ENCODE measurements around the gene ADGRA1. TPM values are rescaled to one million over a fixed set of nuclear protein-coding genes. Genes with fewer than 3 reads are reported as not detected.
A peak's percentile ranks its signal among the peaks of the same experiment; 100 is the strongest.

ADGRA1 gene
- polyA plus RNA-seq, 3 donors, result not detected

GRCh38 chr10:133069033-133069525, 18.6 kb upstream of the ADGRA1 start:
- no peaks in the 10 kb centered on the region for H3K36me3 Mint-ChIP-seq
- no peak overlapping the region for H3K4me2 ChIP-seq (replicated peaks; ENCODE audit: extremely low read depth, low read length, poor library complexity, severe bottlenecking)
- H3K27ac ChIP-seq (ENCODE audit: low read depth in 1 of 2, low read length in 2 of 2), result no peak overlapping the region
- peaks cover 0 to 4% (median 0%) of the 10 kb centered on the region in 3 donors for H3K27me3 Mint-ChIP-seq (ENCODE audit: low read depth in 3 of 3)
- intact Hi-C loops (cut with micrococcal nuclease), result no loop called here
- H3K9ac ChIP-seq (ENCODE audit: insufficient read depth, low read length, poor library complexity, severe bottlenecking), result no peak overlapping the region
- H3K79me2 ChIP-seq (ENCODE audit: insufficient read depth, low read length), result no peaks in the 10 kb centered on the region
- 89% methylated on average over 22 of the region's 23 CpGs for WGBS (ENCODE audit: insufficient coverage)
- H3K27ac Mint-ChIP-seq, result no peak overlapping the region
- H4K20me1 ChIP-seq (ENCODE audit: insufficient read depth, low read length), result no peaks in the 10 kb centered on the region
- H3K9me3 ChIP-seq (replicated peaks in 1 of 2; ENCODE audit: control insufficient read depth in 1 of 2, insufficient read depth in 1 of 2, low read length in 2 of 2), result no peaks in the 10 kb centered on the region
- no peaks in the 10 kb centered on the region for H3K4me1 Mint-ChIP-seq
- H2AFZ ChIP-seq (ENCODE audit: insufficient read depth, low read depth, low read length, poor library complexity, severe bottlenecking), result no peak overlapping the region
- H3K4me3 Mint-ChIP-seq, result no peak overlapping the region
- TF ChIP-seq CTCF (IDR thresholded peaks at IDR 0.05), result no peak
- no peak overlapping the region for H3K4me3 ChIP-seq (replicated peaks in 1 of 3; ENCODE audit: low read depth in 2 of 3, low read length in 3 of 3)
- no peaks in the 10 kb centered on the region for H3K36me3 ChIP-seq (replicated peaks in 1 of 2; ENCODE audit: control insufficient read depth in 1 of 2, insufficient read depth in 2 of 2, low read length in 2 of 2)
- no peaks in the 10 kb centered on the region for H3K27me3 ChIP-seq (ENCODE audit: control insufficient read depth in 2 of 2, insufficient read depth in 2 of 2, low read length in 2 of 2)
- H3K9me3 Mint-ChIP-seq, result peaks cover 0 to 3% (median 0%) of the 10 kb centered on the region in 7 donors
- no peak for DNase-seq
- no peaks in the 10 kb centered on the region for H3K4me1 ChIP-seq (ENCODE audit: control insufficient read depth in 1 of 2, insufficient read depth in 2 of 2, low read length in 2 of 2)

- Histone ChIP-seq H3K9me3 (replicated peaks in 1 of 2; ENCODE audit: control insufficient read depth in 1 of 2, insufficient read depth in 1 of 2, low read length in 2 of 2) (no peaks in the 10 kb centered on the region), H2AFZ (ENCODE audit: insufficient read depth, low read depth, low read length, poor library complexity, severe bottlenecking) (no peak overlapping the region), H3K4me1 (ENCODE audit: control insufficient read depth in 1 of 2, insufficient read depth in 2 of 2, low read length in 2 of 2) (no peaks in the 10 kb centered on the region), H3K36me3 (replicated peaks in 1 of 2; ENCODE audit: control insufficient read depth in 1 of 2, insufficient read depth in 2 of 2, low read length in 2 of 2) (no peaks in the 10 kb centered on the region), H3K27ac (ENCODE audit: low read depth in 1 of 2, low read length in 2 of 2) (no peak overlapping the region), H3K4me2 (replicated peaks; ENCODE audit: extremely low read depth, low read length, poor library complexity, severe bottlenecking) (no peak overlapping the region), H3K4me3 (replicated peaks in 1 of 3; ENCODE audit: low read depth in 2 of 3, low read length in 3 of 3) (no peak overlapping the region), H3K79me2 (ENCODE audit: insufficient read depth, low read length) (no peaks in the 10 kb centered on the region), H4K20me1 (ENCODE audit: insufficient read depth, low read length) (no peaks in the 10 kb centered on the region), H3K9ac (ENCODE audit: insufficient read depth, low read length, poor library complexity, severe bottlenecking) (no peak overlapping the region), H3K27me3 (ENCODE audit: control insufficient read depth in 2 of 2, insufficient read depth in 2 of 2, low read length in 2 of 2) (no peaks in the 10 kb centered on the region)
- peaks cover 0 to 3% (median 0%) of the 10 kb centered on the region in 7 donors for H3K9me3 Mint-ChIP-seq
- H3K4me3 Mint-ChIP-seq, result peak overlapping the region in 1 of 2 donors; percentile 44
- intact Hi-C loops (cut with micrococcal nuclease), result no loop called here
- no peaks in the 10 kb centered on the region for H3K36me3 Mint-ChIP-seq
- 90% methylated on average over 16 of the region's 16 CpGs for WGBS (ENCODE audit: insufficient coverage)
- peak overlapping the region in 1 of 7 donors; percentile 26 for H3K27ac Mint-ChIP-seq
- H3K27me3 Mint-ChIP-seq (ENCODE audit: low read depth in 3 of 3), result peaks cover 0 to 5% (median 1%) of the 10 kb centered on the region in 3 donors
- no peaks in the 10 kb centered on the region for H3K4me1 Mint-ChIP-seq
- DNase-seq, result no peak
- TF ChIP-seq CTCF (IDR thresholded peaks at IDR 0.05), result no peak
These were observed 17.3 kb upstream of the ADGRA1 start for GRCh38 chr10:133070405-133070804.

Data from CD14-positive monocyte (primary cell).